Peyer's patch (tissue), 4 donors: ENCODE measurements around the gene CTSA. TPM values are rescaled to one million over a fixed set of nuclear protein-coding genes. Genes with fewer than 3 reads are reported as not detected.

ENCODE experiments used
- DNase-seq, 3 donors: peaks; one replicate each; pipeline ENCODE4 v3.0.0-alpha.2; 2017 to 2019
- H3K27ac ChIP-seq, 4 donors: fragments of 200-600 bp; sonication (generic); one replicate each; pipeline ENCODE4 v1.5.1; 2016 to 2019
- H3K27me3 ChIP-seq, 2 donors: fragments of 200-600 bp; sonication (generic); one replicate each; pipeline ENCODE4 v1.5.1; 2019
- H3K36me3 ChIP-seq, 3 donors: fragments of 200-600 bp; sonication (generic); one replicate each; pipeline ENCODE4 v1.5.1; 2016 to 2019
- H3K4me1 ChIP-seq, 4 donors: fragments of 200-600 bp; sonication (generic); one replicate each; pipeline ENCODE4 v1.5.1; 2016 to 2019
- H3K4me3 ChIP-seq, 4 donors: fragments of 200-600 bp; sonication (generic); 1 replicate in 3 of 4; 2 replicates in 1 of 4; pipeline ENCODE4 v1.5.1; 2016 to 2019; ENCODE audit warnings: mild to moderate bottlenecking in 1 of 4
- H3K9me3 ChIP-seq, 4 donors: fragments of 200-600 bp; sonication (generic); one replicate each; pipeline ENCODE4 v1.5.1; 2016 to 2019; ENCODE audit warnings: mild to moderate bottlenecking in 1 of 4
- CTCF ChIP-seq, 6 experiments: fragments of 450-650 bp in 4 of 6; fragments of 200-600 bp in 2 of 6; sonication (generic) in 1 of 6; IDR thresholded peaks; one replicate each; pipeline ENCODE4 v1.5.1; 2017 to 2019; ENCODE audit warnings: antibody characterized with exemption in 6 of 6, mild to moderate bottlenecking in 3 of 6, moderate library complexity in 1 of 6
- POLR2A ChIP-seq, 2 donors: fragments of 450-650 bp; IDR thresholded peaks; one replicate each; pipeline ENCODE4 v1.5.1; 2017; ENCODE audit warnings: antibody characterized with exemption in 2 of 2, mild to moderate bottlenecking in 2 of 2, moderate library complexity in 2 of 2
- total RNA-seq, 4 donors: library from RNA; depleted of rRNA; stranded (reverse); fragments of >200 nt; gene quantifications; one replicate each; pipeline ENCODE4 v1.1.0, GENCODE V29; 2016

The CTSA gene
- total RNA-seq, 4 donors from 2014 or later, result 85.0 to 602 (median 258) TPM

GRCh38 chr20:45848421-45848820, 42.7 kb upstream of the CTSA start:
- Histone ChIP-seq H3K27ac (no peak overlapping the region), H3K27me3 (no peaks in the 10 kb centered on the region), H3K9me3 (no peaks in the 10 kb centered on the region), H3K4me1 (no peaks in the 10 kb centered on the region), H3K36me3 (peaks cover 0 to 68% (median 0%) of the 10 kb centered on the region in 3 donors), H3K4me3 (no peak overlapping the region)
- TF ChIP-seq POLR2A (IDR thresholded peaks at IDR 0.05) (no peak), CTCF (IDR thresholded peaks at IDR 0.05) (no peak)
- DNase-seq, result no peak

GRCh38 chr20:45848969-45849582, 42.1 kb upstream of the CTSA start:
- no peak for TF ChIP-seq POLR2A (IDR thresholded peaks at IDR 0.05)
- no peak for TF ChIP-seq CTCF (IDR thresholded peaks at IDR 0.05)
- Histone ChIP-seq H3K36me3 (peaks cover 0 to 68% (median 0%) of the 10 kb centered on the region in 3 donors), H3K27ac (no peak overlapping the region), H3K9me3 (no peaks in the 10 kb centered on the region), H3K27me3 (no peaks in the 10 kb centered on the region), H3K4me3 (no peak overlapping the region), H3K4me1 (no peaks in the 10 kb centered on the region)
- DNase-seq, result no peak

GRCh38 chr20:45850238-45850637, 40.9 kb upstream of the CTSA start:
- Histone ChIP-seq H3K27ac (no peak overlapping the region), H3K36me3 (peaks cover 0 to 59% (median 0%) of the 10 kb centered on the region in 3 donors), H3K27me3 (no peaks in the 10 kb centered on the region), H3K4me1 (peaks cover 0 to 6% (median 0%) of the 10 kb centered on the region in 4 donors), H3K4me3 (no peak overlapping the region), H3K9me3 (no peaks in the 10 kb centered on the region)
- no peak for DNase-seq
- no peak for TF ChIP-seq CTCF (IDR thresholded peaks at IDR 0.05)
- TF ChIP-seq POLR2A (IDR thresholded peaks at IDR 0.05), result no peak

- TF ChIP-seq POLR2A (IDR thresholded peaks at IDR 0.05) (no peak), CTCF (IDR thresholded peaks at IDR 0.05) (no peak)
Observed at GRCh38 chr20:45850926-45851325, 40.2 kb upstream of the CTSA start.

GRCh38 chr20:45851501-45851900, 39.6 kb upstream of the CTSA start:
- H3K36me3 ChIP-seq, result peaks cover 0 to 48% (median 0%) of the 10 kb centered on the region in 3 donors
- DNase-seq, result no peak
- H3K4me1 ChIP-seq, result peaks cover 0 to 19% (median 7%) of the 10 kb centered on the region in 4 donors
- no peak overlapping the region for H3K27ac ChIP-seq
- H3K4me3 ChIP-seq, result no peak overlapping the region
- no peaks in the 10 kb centered on the region for H3K9me3 ChIP-seq
- no peaks in the 10 kb centered on the region for H3K27me3 ChIP-seq
- TF ChIP-seq POLR2A (IDR thresholded peaks at IDR 0.05), result no peak

More at GRCh38 chr20:45850926-45851325, 40.2 kb upstream of the CTSA start:
- Histone ChIP-seq H3K27ac (no peak overlapping the region), H3K9me3 (no peaks in the 10 kb centered on the region), H3K4me1 (peaks cover 0 to 13% (median 4%) of the 10 kb centered on the region in 4 donors), H3K36me3 (peaks cover 0 to 54% (median 0%) of the 10 kb centered on the region in 3 donors), H3K27me3 (no peaks in the 10 kb centered on the region), H3K4me3 (no peak overlapping the region)
- no peak for DNase-seq

GRCh38 chr20:45852326-45852725, 38.8 kb upstream of the CTSA start:
- Histone ChIP-seq H3K36me3 (peaks cover 0 to 41% (median 0%) of the 10 kb centered on the region in 3 donors), H3K4me3 (no peak overlapping the region), H3K27me3 (no peaks in the 10 kb centered on the region), H3K4me1 (peaks cover 0 to 20% (median 9%) of the 10 kb centered on the region in 4 donors), H3K27ac (no peak overlapping the region), H3K9me3 (no peaks in the 10 kb centered on the region)
- DNase-seq, result no peak
- no peak for TF ChIP-seq POLR2A (IDR thresholded peaks at IDR 0.05)
- TF ChIP-seq CTCF (IDR thresholded peaks at IDR 0.05), result no peak
